ENCODE results near the gene ZSWIM7. TPM values are rescaled to one million over a fixed set of nuclear protein-coding genes. Genes with fewer than 3 reads are reported as not detected.

Gene ZSWIM7
- total RNA-seq, 1 experiment from 2014 or later, result 41.3 TPM

DNA sequence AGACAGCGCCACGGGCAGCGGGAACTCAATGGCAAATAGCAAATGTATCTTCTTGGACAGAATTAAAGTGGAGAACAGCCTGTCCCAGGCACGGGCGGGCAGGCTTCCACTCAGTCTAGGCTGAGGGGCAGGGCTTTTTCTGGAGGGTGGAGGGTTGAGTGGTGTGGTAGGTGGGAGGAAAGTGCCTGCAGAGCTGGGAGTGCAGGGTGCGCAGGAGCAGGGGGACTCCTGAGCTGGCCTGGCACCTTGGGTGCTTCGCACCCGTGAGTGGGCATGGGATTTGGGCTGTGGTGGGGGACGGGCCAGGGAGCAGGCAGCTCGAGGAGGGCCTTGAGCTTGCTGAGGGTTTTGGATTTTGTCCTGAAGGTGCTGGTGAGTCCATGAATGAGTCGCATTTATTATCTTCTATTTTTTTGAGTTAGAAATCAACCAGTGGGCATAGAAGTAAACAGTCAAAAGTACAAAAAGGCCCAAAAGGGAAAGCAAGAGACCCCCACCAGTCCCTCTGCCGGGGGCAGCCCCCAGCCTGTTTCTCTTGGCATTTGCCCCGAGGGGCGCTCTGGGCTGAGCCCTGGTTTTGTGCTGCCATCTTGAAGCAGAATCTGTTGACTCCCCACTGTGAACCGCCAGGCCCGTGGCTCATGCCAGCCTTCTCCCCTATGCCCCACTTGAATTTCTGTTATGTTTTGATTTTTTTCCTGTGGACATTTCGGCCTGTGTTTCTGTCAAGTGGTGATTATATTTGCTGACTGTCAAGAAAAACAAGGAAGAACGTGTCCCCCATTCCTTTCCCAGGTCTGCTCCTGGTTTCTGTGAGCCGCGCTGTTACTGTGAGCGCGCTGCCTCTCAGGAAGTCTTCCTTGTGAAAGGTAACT lies 46.4 kb downstream of the ZSWIM7 start (continued):
- TF ChIP-seq GTF2I (CRISPR knock-in tag; conservative IDR thresholded peaks at IDR 0.05), result no peak
- TF ChIP-seq, protein P1, sequence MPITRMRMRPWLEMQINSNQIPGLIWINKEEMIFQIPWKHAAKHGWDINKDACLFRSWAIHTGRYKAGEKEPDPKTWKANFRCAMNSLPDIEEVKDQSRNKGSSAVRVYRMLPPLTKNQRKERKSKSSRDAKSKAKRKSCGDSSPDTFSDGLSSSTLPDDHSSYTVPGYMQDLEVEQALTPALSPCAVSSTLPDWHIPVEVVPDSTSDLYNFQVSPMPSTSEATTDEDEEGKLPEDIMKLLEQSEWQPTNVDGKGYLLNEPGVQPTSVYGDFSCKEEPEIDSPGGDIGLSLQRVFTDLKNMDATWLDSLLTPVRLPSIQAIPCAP (CRISPR knock-in tag; IDR thresholded peaks at IDR 0.05), result no peak
- TF ChIP-seq ZNF671 (CRISPR knock-in tag; IDR thresholded peaks at IDR 0.05), result no peak
- TF ChIP-seq ZNF317 (CRISPR knock-in tag; IDR thresholded peaks at IDR 0.05; ENCODE audit: borderline replicate concordance, low read depth), result no peak
- TF ChIP-seq ELF4 (CRISPR knock-in tag; IDR thresholded peaks at IDR 0.05; ENCODE audit: low read depth), result no peak
- no peak for TF ChIP-seq STAT6 (CRISPR knock-in tag; conservative IDR thresholded peaks at IDR 0.05; ENCODE audit: low read depth)
- TF ChIP-seq, protein P2, sequence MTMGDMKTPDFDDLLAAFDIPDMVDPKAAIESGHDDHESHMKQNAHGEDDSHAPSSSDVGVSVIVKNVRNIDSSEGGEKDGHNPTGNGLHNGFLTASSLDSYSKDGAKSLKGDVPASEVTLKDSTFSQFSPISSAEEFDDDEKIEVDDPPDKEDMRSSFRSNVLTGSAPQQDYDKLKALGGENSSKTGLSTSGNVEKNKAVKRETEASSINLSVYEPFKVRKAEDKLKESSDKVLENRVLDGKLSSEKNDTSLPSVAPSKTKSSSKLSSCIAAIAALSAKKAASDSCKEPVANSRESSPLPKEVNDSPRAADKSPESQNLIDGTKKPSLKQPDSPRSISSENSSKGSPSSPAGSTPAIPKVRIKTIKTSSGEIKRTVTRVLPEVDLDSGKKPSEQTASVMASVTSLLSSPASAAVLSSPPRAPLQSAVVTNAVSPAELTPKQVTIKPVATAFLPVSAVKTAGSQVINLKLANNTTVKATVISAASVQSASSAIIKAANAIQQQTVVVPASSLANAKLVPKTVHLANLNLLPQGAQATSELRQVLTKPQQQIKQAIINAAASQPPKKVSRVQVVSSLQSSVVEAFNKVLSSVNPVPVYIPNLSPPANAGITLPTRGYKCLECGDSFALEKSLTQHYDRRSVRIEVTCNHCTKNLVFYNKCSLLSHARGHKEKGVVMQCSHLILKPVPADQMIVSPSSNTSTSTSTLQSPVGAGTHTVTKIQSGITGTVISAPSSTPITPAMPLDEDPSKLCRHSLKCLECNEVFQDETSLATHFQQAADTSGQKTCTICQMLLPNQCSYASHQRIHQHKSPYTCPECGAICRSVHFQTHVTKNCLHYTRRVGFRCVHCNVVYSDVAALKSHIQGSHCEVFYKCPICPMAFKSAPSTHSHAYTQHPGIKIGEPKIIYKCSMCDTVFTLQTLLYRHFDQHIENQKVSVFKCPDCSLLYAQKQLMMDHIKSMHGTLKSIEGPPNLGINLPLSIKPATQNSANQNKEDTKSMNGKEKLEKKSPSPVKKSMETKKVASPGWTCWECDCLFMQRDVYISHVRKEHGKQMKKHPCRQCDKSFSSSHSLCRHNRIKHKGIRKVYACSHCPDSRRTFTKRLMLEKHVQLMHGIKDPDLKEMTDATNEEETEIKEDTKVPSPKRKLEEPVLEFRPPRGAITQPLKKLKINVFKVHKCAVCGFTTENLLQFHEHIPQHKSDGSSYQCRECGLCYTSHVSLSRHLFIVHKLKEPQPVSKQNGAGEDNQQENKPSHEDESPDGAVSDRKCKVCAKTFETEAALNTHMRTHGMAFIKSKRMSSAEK (CRISPR knock-in tag; IDR thresholded peaks at IDR 0.05; ENCODE audit: borderline replicate concordance), result no peak
- TF ChIP-seq ZNF219 (CRISPR knock-in tag; IDR thresholded peaks at IDR 0.05; ENCODE audit: borderline replicate concordance), result no peak
- TF ChIP-seq NR3C1 (CRISPR knock-in tag; conservative IDR thresholded peaks at IDR 0.05; ENCODE audit: low read depth), result no peak
- TF ChIP-seq ZNF396 (CRISPR knock-in tag; IDR thresholded peaks at IDR 0.05; ENCODE audit: borderline replicate concordance), result no peak
- TF ChIP-seq FOXJ3 (CRISPR knock-in tag; IDR thresholded peaks at IDR 0.05; ENCODE audit: borderline replicate concordance), result no peak
- no peak for TF ChIP-seq SMAD4 (CRISPR knock-in tag; IDR thresholded peaks at IDR 0.05)

- ATAC-seq (no peak), DNase-seq (ENCODE audit: low spot score) (no peak)
- H3K4me3 Mint-ChIP-seq, result no peak overlapping the region
- ChIA-PET CTCF (interaction anchor here (1.4 kb wide), 1 partner anchor 14 kb away, joined by 4 read pairs; no protein-coding TSS in a partner anchor), POLR2A (no interaction called here)
- peaks cover 25% of the 10 kb centered on the region for H3K4me1 Mint-ChIP-seq
- peaks cover 3% of the 10 kb centered on the region; the same call in 1 of the 2 replicates for H3K9me3 Mint-ChIP-seq
- H3K27me3 Mint-ChIP-seq (ENCODE audit: low read depth), result peaks cover 5% of the 10 kb centered on the region
- H3K36me3 Mint-ChIP-seq, result peaks cover 6% of the 10 kb centered on the region; the same call in 1 of the 2 replicates
- H3K27ac Mint-ChIP-seq, result no peak overlapping the region
- TF ChIP-seq EMX1 (CRISPR knock-in tag; IDR thresholded peaks at IDR 0.05) (no peak), PRDM15 (CRISPR knock-in tag; IDR thresholded peaks at IDR 0.05) (no peak), RORB (CRISPR knock-in tag; IDR thresholded peaks at IDR 0.05) (no peak)
Measured at GRCh38 chr17:15952048-15952532, 47.4 kb downstream of the ZSWIM7 start.

Measured in WTC11 (cell line).